Neural cell (in vitro differentiated cells): ENCODE results near the gene CTAGE4.
"Not testable (repeated sequence)": the region's sequence is repeated elsewhere in the genome, so short reads cannot be mapped to it uniquely, and the experiment has no call there.

Source experiments
- EP300 ChIP-seq: fragments of 450-650 bp; conservative IDR thresholded peaks from 2 replicates; pipeline ENCODE4 v1.6.1; 2014; ENCODE audit warnings: antibody characterized with exemption, mild to moderate bottlenecking, moderate library complexity; ENCODE audit not compliant: poor library complexity, severe bottlenecking
- EZH2 ChIP-seq: fragments of 200-600, 300-800 bp; shearing (Covaris generic), sonication (generic); IDR thresholded peaks from 2 replicates; pipeline ENCODE4 v1.6.1; 2014; ENCODE audit warnings: antibody characterized with exemption, low read length, borderline replicate concordance, mild to moderate bottlenecking; ENCODE audit not compliant: insufficient read depth, poor library complexity, severe bottlenecking
- POLR2AphosphoS5 ChIP-seq: IDR thresholded peaks from 2 replicates; pipeline ENCODE4 v1.6.1; 2012
- RAD21 ChIP-seq: fragments of 450-650 bp; conservative IDR thresholded peaks from 2 replicates; pipeline ENCODE4 v1.6.1; 2014; ENCODE audit warnings: antibody characterized with exemption, mild to moderate bottlenecking, moderate library complexity
- SMC3 ChIP-seq: fragments of 450-650 bp; conservative IDR thresholded peaks from 2 replicates; pipeline ENCODE4 v1.6.1; 2014; ENCODE audit warnings: antibody characterized with exemption, mild to moderate bottlenecking, moderate library complexity; ENCODE audit not compliant: poor library complexity
- TAF1 ChIP-seq: IDR thresholded peaks from 2 replicates; pipeline ENCODE4 v1.6.1; 2012; ENCODE audit warnings: low read depth
- TF ChIP-seq, protein P1 (sequence below): fragments of 450-650 bp; IDR thresholded peaks from 2 replicates; pipeline ENCODE4 v1.5.1; 2014; ENCODE audit warnings: antibody characterized with exemption, mild to moderate bottlenecking, moderate library complexity; ENCODE audit not compliant: poor library complexity, severe bottlenecking
- TF ChIP-seq, protein P2 (sequence below): IDR thresholded peaks from 2 replicates; pipeline ENCODE4 v1.6.1; 2012; ENCODE audit warnings: borderline replicate concordance

DNA sequence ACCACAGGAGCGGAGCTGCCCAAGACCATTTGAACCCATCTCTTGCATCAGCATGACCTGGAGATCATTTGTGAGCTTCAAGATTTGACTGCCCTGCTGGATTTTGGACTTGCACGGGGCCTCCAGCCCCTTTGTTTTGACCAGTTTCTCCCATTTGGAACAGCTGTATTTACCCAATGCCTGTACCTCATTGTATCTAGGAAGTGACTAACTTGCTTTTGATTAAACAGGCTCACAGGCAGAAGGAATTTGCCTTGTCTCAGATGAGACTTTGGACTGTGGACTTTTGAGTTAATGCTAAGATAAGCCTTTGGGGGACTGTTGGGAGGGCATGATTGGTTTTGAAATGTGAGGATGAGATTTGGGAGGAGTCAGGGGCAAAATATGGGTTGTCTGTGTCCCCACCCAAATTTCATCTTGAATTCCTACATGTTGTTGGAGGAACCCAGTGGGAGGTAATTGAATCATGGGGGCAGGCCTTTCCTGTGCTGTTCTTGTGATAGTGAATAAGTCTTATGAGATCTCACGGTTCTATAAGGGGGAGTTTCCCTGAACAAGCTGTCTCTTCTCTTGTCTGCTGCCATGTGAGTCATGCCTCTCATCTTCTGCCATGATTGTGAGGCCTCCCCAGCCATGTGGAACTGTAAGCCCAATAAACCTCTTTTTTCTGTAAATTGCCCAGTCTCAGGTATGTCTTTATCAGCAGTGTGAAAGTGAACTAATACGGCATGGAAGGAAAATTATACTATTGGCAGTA is 11.5 kb upstream of the CTAGE4 start:
- TF ChIP-seq, protein P1, sequence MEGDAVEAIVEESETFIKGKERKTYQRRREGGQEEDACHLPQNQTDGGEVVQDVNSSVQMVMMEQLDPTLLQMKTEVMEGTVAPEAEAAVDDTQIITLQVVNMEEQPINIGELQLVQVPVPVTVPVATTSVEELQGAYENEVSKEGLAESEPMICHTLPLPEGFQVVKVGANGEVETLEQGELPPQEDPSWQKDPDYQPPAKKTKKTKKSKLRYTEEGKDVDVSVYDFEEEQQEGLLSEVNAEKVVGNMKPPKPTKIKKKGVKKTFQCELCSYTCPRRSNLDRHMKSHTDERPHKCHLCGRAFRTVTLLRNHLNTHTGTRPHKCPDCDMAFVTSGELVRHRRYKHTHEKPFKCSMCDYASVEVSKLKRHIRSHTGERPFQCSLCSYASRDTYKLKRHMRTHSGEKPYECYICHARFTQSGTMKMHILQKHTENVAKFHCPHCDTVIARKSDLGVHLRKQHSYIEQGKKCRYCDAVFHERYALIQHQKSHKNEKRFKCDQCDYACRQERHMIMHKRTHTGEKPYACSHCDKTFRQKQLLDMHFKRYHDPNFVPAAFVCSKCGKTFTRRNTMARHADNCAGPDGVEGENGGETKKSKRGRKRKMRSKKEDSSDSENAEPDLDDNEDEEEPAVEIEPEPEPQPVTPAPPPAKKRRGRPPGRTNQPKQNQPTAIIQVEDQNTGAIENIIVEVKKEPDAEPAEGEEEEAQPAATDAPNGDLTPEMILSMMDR, result not testable (repeated sequence)
- TF ChIP-seq TAF1, SMC3, RAD21, POLR2AphosphoS5, EP300, EZH2: not testable (repeated sequence)
- TF ChIP-seq, protein P2, sequence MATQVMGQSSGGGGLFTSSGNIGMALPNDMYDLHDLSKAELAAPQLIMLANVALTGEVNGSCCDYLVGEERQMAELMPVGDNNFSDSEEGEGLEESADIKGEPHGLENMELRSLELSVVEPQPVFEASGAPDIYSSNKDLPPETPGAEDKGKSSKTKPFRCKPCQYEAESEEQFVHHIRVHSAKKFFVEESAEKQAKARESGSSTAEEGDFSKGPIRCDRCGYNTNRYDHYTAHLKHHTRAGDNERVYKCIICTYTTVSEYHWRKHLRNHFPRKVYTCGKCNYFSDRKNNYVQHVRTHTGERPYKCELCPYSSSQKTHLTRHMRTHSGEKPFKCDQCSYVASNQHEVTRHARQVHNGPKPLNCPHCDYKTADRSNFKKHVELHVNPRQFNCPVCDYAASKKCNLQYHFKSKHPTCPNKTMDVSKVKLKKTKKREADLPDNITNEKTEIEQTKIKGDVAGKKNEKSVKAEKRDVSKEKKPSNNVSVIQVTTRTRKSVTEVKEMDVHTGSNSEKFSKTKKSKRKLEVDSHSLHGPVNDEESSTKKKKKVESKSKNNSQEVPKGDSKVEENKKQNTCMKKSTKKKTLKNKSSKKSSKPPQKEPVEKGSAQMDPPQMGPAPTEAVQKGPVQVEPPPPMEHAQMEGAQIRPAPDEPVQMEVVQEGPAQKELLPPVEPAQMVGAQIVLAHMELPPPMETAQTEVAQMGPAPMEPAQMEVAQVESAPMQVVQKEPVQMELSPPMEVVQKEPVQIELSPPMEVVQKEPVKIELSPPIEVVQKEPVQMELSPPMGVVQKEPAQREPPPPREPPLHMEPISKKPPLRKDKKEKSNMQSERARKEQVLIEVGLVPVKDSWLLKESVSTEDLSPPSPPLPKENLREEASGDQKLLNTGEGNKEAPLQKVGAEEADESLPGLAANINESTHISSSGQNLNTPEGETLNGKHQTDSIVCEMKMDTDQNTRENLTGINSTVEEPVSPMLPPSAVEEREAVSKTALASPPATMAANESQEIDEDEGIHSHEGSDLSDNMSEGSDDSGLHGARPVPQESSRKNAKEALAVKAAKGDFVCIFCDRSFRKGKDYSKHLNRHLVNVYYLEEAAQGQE, result not testable (repeated sequence)
